Peyer's patch (tissue), 4 donors: ENCODE data around the gene TBX18. TPM values are rescaled to one million over a fixed set of nuclear protein-coding genes. Genes with fewer than 3 reads are reported as not detected.

ENCODE experiments used
- DNase-seq, 3 donors: peaks; one replicate each; pipeline ENCODE4 v3.0.0-alpha.2; 2017 to 2019
- H3K27ac ChIP-seq, 4 donors: fragments of 200-600 bp; sonication (generic); one replicate each; pipeline ENCODE4 v1.5.1; 2016 to 2019
- H3K27me3 ChIP-seq, 2 donors: fragments of 200-600 bp; sonication (generic); one replicate each; pipeline ENCODE4 v1.5.1; 2019
- H3K36me3 ChIP-seq, 3 donors: fragments of 200-600 bp; sonication (generic); one replicate each; pipeline ENCODE4 v1.5.1; 2016 to 2019
- H3K4me1 ChIP-seq, 4 donors: fragments of 200-600 bp; sonication (generic); one replicate each; pipeline ENCODE4 v1.5.1; 2016 to 2019
- H3K4me3 ChIP-seq, 4 donors: fragments of 200-600 bp; sonication (generic); 1 replicate in 3 of 4; 2 replicates in 1 of 4; pipeline ENCODE4 v1.5.1; 2016 to 2019; ENCODE audit warnings: mild to moderate bottlenecking in 1 of 4
- H3K9me3 ChIP-seq, 4 donors: fragments of 200-600 bp; sonication (generic); one replicate each; pipeline ENCODE4 v1.5.1; 2016 to 2019; ENCODE audit warnings: mild to moderate bottlenecking in 1 of 4
- CTCF ChIP-seq, 6 experiments: fragments of 450-650 bp in 4 of 6; fragments of 200-600 bp in 2 of 6; sonication (generic) in 1 of 6; IDR thresholded peaks; one replicate each; pipeline ENCODE4 v1.5.1; 2017 to 2019; ENCODE audit warnings: antibody characterized with exemption in 6 of 6, mild to moderate bottlenecking in 3 of 6, moderate library complexity in 1 of 6
- POLR2A ChIP-seq, 2 donors: fragments of 450-650 bp; IDR thresholded peaks; one replicate each; pipeline ENCODE4 v1.5.1; 2017; ENCODE audit warnings: antibody characterized with exemption in 2 of 2, mild to moderate bottlenecking in 2 of 2, moderate library complexity in 2 of 2
- total RNA-seq, 4 donors: library from RNA; depleted of rRNA; stranded (reverse); fragments of >200 nt; gene quantifications; one replicate each; pipeline ENCODE4 v1.1.0, GENCODE V29; 2016

TBX18 gene
- total RNA-seq, 4 donors from 2014 or later = 0.57 to 4.2 (median 1.9) TPM; not detected in 1

- Histone ChIP-seq H3K4me3 (no peak overlapping the region), H3K4me1 (no peaks in the 10 kb centered on the region)
- TF ChIP-seq CTCF (IDR thresholded peaks at IDR 0.05) = no peak
- TF ChIP-seq POLR2A (IDR thresholded peaks at IDR 0.05) = no peak
Measured at GRCh38 chr6:84667252-84668213, 96.9 kb downstream of the TBX18 start.

GRCh38 chr6:84665401-84665800, 99.0 kb downstream of the TBX18 start:
- Histone ChIP-seq H3K9me3 (no peaks in the 10 kb centered on the region), H3K27me3 (no peaks in the 10 kb centered on the region), H3K27ac (no peak overlapping the region), H3K4me3 (no peak overlapping the region), H3K36me3 (no peaks in the 10 kb centered on the region), H3K4me1 (no peaks in the 10 kb centered on the region)
- DNase-seq = no peak
- no peak for TF ChIP-seq CTCF (IDR thresholded peaks at IDR 0.05)
- TF ChIP-seq POLR2A (IDR thresholded peaks at IDR 0.05) = no peak

More at GRCh38 chr6:84667252-84668213, 96.9 kb downstream of the TBX18 start:
- Histone ChIP-seq H3K27me3 (no peaks in the 10 kb centered on the region), H3K36me3 (no peaks in the 10 kb centered on the region), H3K27ac (no peak overlapping the region), H3K9me3 (no peaks in the 10 kb centered on the region)
- no peak for DNase-seq

- DNase-seq = no peak
- no peaks in the 10 kb centered on the region for H3K27me3 ChIP-seq
- no peaks in the 10 kb centered on the region for H3K9me3 ChIP-seq
- no peak overlapping the region for H3K4me3 ChIP-seq
- no peaks in the 10 kb centered on the region for H3K4me1 ChIP-seq
- H3K27ac ChIP-seq = no peak overlapping the region
- TF ChIP-seq CTCF (IDR thresholded peaks at IDR 0.05) (no peak), POLR2A (IDR thresholded peaks at IDR 0.05) (no peak)
- no peaks in the 10 kb centered on the region for H3K36me3 ChIP-seq
Measured at GRCh38 chr6:84663866-84664265, 100.5 kb downstream of the TBX18 start.

GRCh38 chr6:84657486-84657885, 106.9 kb downstream of the TBX18 start:
- Histone ChIP-seq H3K9me3 (no peaks in the 10 kb centered on the region), H3K36me3 (no peaks in the 10 kb centered on the region), H3K4me3 (no peak overlapping the region), H3K4me1 (no peaks in the 10 kb centered on the region), H3K27me3 (no peaks in the 10 kb centered on the region), H3K27ac (no peak overlapping the region)
- no peak for TF ChIP-seq POLR2A (IDR thresholded peaks at IDR 0.05)
- TF ChIP-seq CTCF (IDR thresholded peaks at IDR 0.05) = no peak
- no peak for DNase-seq

- TF ChIP-seq POLR2A (IDR thresholded peaks at IDR 0.05) (no peak), CTCF (IDR thresholded peaks at IDR 0.05) (no peak)
- no peaks in the 10 kb centered on the region for H3K27me3 ChIP-seq
- H3K27ac ChIP-seq = no peak overlapping the region
- no peaks in the 10 kb centered on the region for H3K9me3 ChIP-seq
- H3K4me1 ChIP-seq = no peaks in the 10 kb centered on the region
- H3K4me3 ChIP-seq = no peak overlapping the region
- DNase-seq = no peak
- H3K36me3 ChIP-seq = no peaks in the 10 kb centered on the region
Measured at GRCh38 chr6:84657025-84657424, 107.4 kb downstream of the TBX18 start.
